CD1c-positive myeloid dendritic cell (primary cell): Measurements from ENCODE around the gene SGTA.
"Not testable (repeated sequence)": the region's sequence is repeated elsewhere in the genome, so short reads cannot be mapped to it uniquely, and the experiment has no call there.

Experiments used
- DNase-seq: peaks from one replicate; pipeline ENCODE4 v3.0.0-alpha.2; 2016; ENCODE audit errors: extremely low spot score

SGTA gene

DNA sequence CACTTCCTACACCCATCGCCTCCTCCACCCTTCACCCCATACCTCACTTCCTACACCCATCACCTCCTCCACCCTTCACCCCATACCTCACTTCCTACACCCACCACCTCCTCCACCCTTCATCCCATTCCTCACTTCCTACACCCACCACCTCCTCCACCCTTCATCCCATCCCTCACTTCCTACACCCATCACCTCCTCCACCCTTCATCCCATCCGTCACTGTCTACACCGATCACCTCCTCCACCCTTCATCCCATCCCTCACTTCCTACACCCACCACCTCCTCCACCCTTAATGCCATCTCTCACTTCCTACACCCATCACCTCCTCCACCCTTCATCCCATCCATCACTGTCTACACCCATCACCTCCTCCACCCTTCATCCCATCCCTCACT lies 69.9 kb downstream of the SGTA start:
- DNase-seq, result not testable (repeated sequence)

DNA sequence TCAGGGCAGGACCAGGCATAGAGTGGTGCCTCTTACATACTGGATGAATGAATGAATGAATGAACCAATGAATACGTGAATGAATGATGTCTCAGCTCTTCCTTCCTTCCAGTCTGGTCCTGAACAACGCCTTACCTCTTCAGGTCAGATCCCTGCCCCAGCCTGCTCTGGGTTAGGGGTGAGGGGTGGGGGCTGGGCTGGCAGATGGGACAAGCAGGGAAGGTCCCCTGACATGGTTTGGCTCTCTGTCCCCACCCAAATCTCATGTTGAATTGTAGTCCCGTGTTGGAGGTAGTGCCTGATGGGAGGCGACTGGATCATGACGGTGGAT lies 71.2 kb downstream of the SGTA start:
- no peak for DNase-seq

DNA sequence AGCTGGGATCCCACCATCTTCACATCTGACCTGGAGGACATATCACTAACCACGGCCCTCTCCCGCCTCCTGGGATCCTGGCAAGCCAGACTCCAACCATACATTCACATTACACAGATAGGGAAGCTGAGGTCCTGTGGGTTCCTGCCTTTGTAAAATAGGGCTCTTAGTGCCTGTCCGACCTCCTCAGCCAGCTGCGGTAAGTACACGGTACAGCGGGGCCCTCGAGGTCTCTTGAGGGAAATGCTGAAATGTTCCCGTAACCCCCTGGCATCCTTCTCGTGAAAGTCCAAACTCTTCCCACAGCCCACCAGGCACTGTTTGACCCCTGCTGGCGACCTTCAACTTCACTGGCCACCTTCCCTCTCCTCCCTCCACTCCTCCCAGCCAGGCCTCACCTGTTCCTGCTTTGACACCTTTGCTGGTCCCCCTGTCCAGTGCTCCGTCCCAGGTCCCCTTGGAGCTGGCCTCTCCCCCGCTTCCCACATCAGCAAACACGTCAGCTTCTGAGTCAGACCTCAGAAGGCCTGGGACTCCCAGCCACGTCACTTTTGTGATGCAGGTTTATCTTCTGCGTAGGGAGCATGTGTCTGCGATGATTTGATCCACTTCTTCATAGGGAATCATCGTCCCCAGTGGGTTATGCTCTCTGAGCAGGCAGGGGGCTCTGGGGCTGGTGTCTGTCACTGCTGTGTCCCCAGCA lies 71.8 kb downstream of the SGTA start:
- DNase-seq, result peak; percentile 65

DNA sequence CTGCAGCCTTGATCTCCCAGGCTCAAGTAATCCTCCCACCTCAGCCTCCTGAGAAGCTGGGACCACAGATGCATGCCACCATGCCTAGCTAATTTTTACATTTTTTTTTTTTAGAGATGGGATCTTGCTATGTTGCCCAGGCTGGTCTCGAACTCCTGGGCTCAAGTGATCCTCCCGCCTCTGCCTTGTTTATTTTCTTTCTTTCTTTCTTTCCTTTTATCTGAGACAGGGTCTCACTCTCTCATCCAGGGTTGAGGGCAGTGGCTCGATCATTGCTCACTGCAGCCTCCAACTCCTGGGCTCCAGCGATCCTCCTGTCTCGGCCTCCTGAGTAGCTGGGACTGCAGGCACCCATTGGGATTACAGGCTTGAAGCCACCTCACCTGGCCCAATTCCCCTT lies 76.8 kb downstream of the SGTA start:
- no peak for DNase-seq
